GM12891 (cell line): ENCODE results near the gene ZNF19.

Source experiments
- POLR2A ChIP-seq: IDR thresholded peaks from 2 replicates; pipeline ENCODE4 v1.6.1; 2011; ENCODE audit warnings: low read depth, low read length, control low read depth
- POLR2AphosphoS5 ChIP-seq: IDR thresholded peaks from 2 replicates; pipeline ENCODE4 v1.6.1; 2011; ENCODE audit warnings: low read depth, low read length, control low read depth

DNA sequence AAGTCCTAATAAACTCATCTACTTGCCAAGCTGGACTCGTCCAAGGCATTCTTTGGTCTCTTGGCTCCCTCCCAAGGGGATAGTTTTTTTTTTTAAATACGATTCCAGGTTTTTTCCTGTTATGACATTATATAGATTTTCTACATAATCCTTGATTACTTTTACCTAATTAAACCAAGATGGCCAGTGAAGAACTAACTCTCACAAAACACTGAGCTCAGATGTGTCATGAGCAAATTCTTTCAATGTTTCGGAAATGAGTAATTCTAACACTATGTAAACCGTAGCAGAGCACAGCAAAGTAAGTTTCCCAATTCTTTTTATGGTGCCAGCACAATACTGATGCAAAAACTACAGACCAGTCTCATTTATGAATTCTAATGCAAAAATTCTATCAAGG lies 28.9 kb downstream of the ZNF19 start:
- TF ChIP-seq POLR2A = no peak
- no peak for TF ChIP-seq POLR2AphosphoS5
